Measurements from ENCODE around the gene CD300E.
A peak's percentile ranks its signal among the peaks of the same experiment; 100 is the strongest.

The CD300E gene

GRCh38 chr17:74566132-74566753 is 57.3 kb downstream of the CD300E start:
- DNase-seq (ENCODE audit: low read depth in 2 of 2) = peak; percentile 16 to 41

GRCh38 chr17:74565126-74565525 is 58.4 kb downstream of the CD300E start:
- DNase-seq (ENCODE audit: low read depth in 2 of 2) = no peak

GRCh38 chr17:74563358-74563757 is 60.2 kb downstream of the CD300E start:
- DNase-seq (ENCODE audit: low read depth in 2 of 2) = no peak

GRCh38 chr17:74561586-74561985 is 62.0 kb downstream of the CD300E start:
- DNase-seq (ENCODE audit: low read depth in 2 of 2) = no peak
